SK-N-SH treated with all-trans-retinoic acid at 6 μM for 48 hours (cell line): ENCODE data around the gene OR56B4.

ENCODE experiments used
- ARNTL ChIP-seq: fragments of 450-650 bp; formaldehyde crosslinking; IDR thresholded peaks from 2 replicates; pipeline ENCODE4 v1.5.0; 2020; ENCODE audit warnings: low read depth, mild to moderate bottlenecking, moderate library complexity, borderline replicate concordance
- CREB5 ChIP-seq: fragments of 250-450 bp; sonication (Bioruptor Pico); IDR thresholded peaks from 2 replicates; pipeline ENCODE4 v1.5.1; 2020; ENCODE audit warnings: low read depth, mild to moderate bottlenecking, moderate library complexity
- CSDC2 ChIP-seq: fragments of 250-450 bp; sonication (Bioruptor Pico); IDR thresholded peaks from 2 replicates; pipeline ENCODE4 v1.5.0; 2020; ENCODE audit warnings: mild to moderate bottlenecking, moderate library complexity
- ISL1 ChIP-seq: fragments of 250-450 bp; sonication (Bioruptor Pico); IDR thresholded peaks from 2 replicates; pipeline ENCODE4 v2.1.2; 2022; ENCODE audit warnings: mild to moderate bottlenecking, moderate library complexity
- OSR1 ChIP-seq: fragments of 250-450 bp; sonication (Bioruptor Pico); IDR thresholded peaks from 2 replicates; pipeline ENCODE4 v1.8.0; 2022; ENCODE audit warnings: moderate library complexity, mild to moderate bottlenecking, inconsistent platforms
- RARB ChIP-seq: fragments of 250-450 bp; sonication (Bioruptor Pico); IDR thresholded peaks from 2 replicates; pipeline ENCODE4 v1.8.0; 2021; ENCODE audit warnings: mild to moderate bottlenecking, moderate library complexity
- ZFP3 ChIP-seq: fragments of 250-450 bp; sonication (Bioruptor Pico); IDR thresholded peaks from 2 replicates; pipeline ENCODE4 v1.5.0; 2020; ENCODE audit warnings: mild to moderate bottlenecking, moderate library complexity
- ZNF565 ChIP-seq: fragments of 450-650 bp; formaldehyde crosslinking; conservative IDR thresholded peaks from 2 replicates; pipeline ENCODE4 v1.5.0; 2020; ENCODE audit warnings: low read depth, mild to moderate bottlenecking, moderate library complexity
- ZNF70 ChIP-seq: fragments of 450-650 bp; formaldehyde crosslinking; IDR thresholded peaks from 2 replicates; pipeline ENCODE4 v1.5.0; 2020; ENCODE audit warnings: mild to moderate bottlenecking, moderate library complexity

GRCh38 chr11:6083129-6083528 lies 24.4 kb upstream of the OR56B4 start:
- TF ChIP-seq RARB (CRISPR knock-in tag), result no peak
- no peak for TF ChIP-seq CREB5 (CRISPR knock-in tag)
- no peak for TF ChIP-seq ISL1 (CRISPR knock-in tag)
- no peak for TF ChIP-seq ARNTL (CRISPR knock-in tag)
- no peak for TF ChIP-seq ZNF565
- no peak for TF ChIP-seq ZFP3
- no peak for TF ChIP-seq OSR1
- no peak for TF ChIP-seq CSDC2 (CRISPR knock-in tag)
- TF ChIP-seq ZNF70 (CRISPR knock-in tag), result no peak
